HepG2 (cell line): ENCODE measurements around the gene EDN3. TPM values are rescaled to one million over a fixed set of nuclear protein-coding genes. Genes with fewer than 3 reads are reported as not detected.

Experiments
- ATAC-seq: fragments of 200-7000 bp; cut with Tn5 transposase; 3 replicates; pipeline ENCODE4 v1.9.1; 2020; ENCODE audit warnings: mild to moderate bottlenecking, moderate library complexity
- BruUV-seq: library from RNA; stranded (reverse); fragments of 400-500 nt; replicated peaks from 2 replicates; lab custom pipeline; 2021; lab: Mats Ljungman, UMichigan
- CTCF ChIA-PET: fragments of 300-600 bp; formaldehyde crosslinking; extraction: SDS; loops from one replicate; lab custom pipeline; 2021; ENCODE audit warnings: low total read pairs, inconsistent platforms, low intra/inter-chr PET ratio; lab: Yijun Ruan, JAX
- POLR2A ChIA-PET: fragments of 350-600 bp; sonication (Branson Sonifier 250); formaldehyde crosslinking; loops from one replicate; lab custom pipeline; 2020; ENCODE audit warnings: antibody characterized with exemption, inconsistent platforms; lab: Yijun Ruan, JAX
- DNase-seq: peaks from one replicate; pipeline ENCODE4 v3.0.0-alpha.2; 2015; ENCODE audit warnings: low spot score
- FAIRE-seq: peaks from 3 replicates; lab custom pipeline; 2011; peaks lifted over from hg19 to GRCh38; lab: Jason Lieb, UNC
- H2AFZ ChIP-seq: one replicate; pipeline ENCODE4 v1.6.1; 2011; ENCODE audit warnings: low read length, inconsistent platforms
- H3K27ac ChIP-seq: fragments of 300-600 bp; 3 replicates; pipeline ENCODE4 v1.8.0; 2011; ENCODE audit warnings: mixed run types, mild to moderate bottlenecking, mixed read lengths, low read length, inconsistent platforms; ENCODE audit not compliant: insufficient read depth; ENCODE audit errors: extremely low read length
- H3K27me3 ChIP-seq, 2 experiments: fragments of 200-600 bp in 1 of 2; 2 replicates in 1 of 2; 3 replicates in 1 of 2; pipeline versions ENCODE4 v1.6.0 to v1.8.0; 2011; ENCODE audit warnings: low read length in 2 of 2, mild to moderate bottlenecking in 2 of 2, moderate library complexity in 2 of 2, inconsistent platforms in 1 of 2; ENCODE audit not compliant: insufficient read depth in 2 of 2, control insufficient read depth in 1 of 2
- H3K36me3 ChIP-seq, 2 experiments: fragments of 200-600 bp in 1 of 2; replicated peaks in 1 of 2; 2 replicates in 1 of 2; 3 replicates in 1 of 2; pipeline versions ENCODE4 v1.5.1 to v1.8.0; 2011; ENCODE audit warnings: low read length in 2 of 2, inconsistent platforms in 1 of 2; ENCODE audit not compliant: insufficient read depth in 2 of 2, control insufficient read depth in 1 of 2
- H3K4me1 ChIP-seq: 2 replicates; pipeline ENCODE4 v1.5.1; 2012; ENCODE audit warnings: low read length, inconsistent platforms; ENCODE audit not compliant: insufficient read depth
- H3K4me2 ChIP-seq: 2 replicates; pipeline ENCODE4 v1.6.0; 2011; ENCODE audit warnings: low read depth, low read length, inconsistent platforms
- H3K4me3 ChIP-seq, 3 experiments: fragments of 200-600 bp in 1 of 3; sonication (generic), shearing (Covaris generic) in 1 of 3; replicated peaks in 1 of 3; 2 replicates each; pipeline ENCODE4 v1.5.1; 2011 to 2016; ENCODE audit warnings: low read length in 3 of 3, inconsistent platforms in 2 of 3, low read depth in 2 of 3, mild to moderate bottlenecking in 2 of 3, control low read depth in 1 of 3, mixed read lengths in 1 of 3; ENCODE audit not compliant: insufficient read depth in 1 of 3
- H3K79me2 ChIP-seq: one replicate; pipeline ENCODE4 v1.6.1; 2011; ENCODE audit warnings: low read length, inconsistent platforms; ENCODE audit not compliant: insufficient read depth
- H3K9ac ChIP-seq: 2 replicates; pipeline ENCODE4 v1.6.0; 2011; ENCODE audit warnings: mild to moderate bottlenecking, low read depth, low read length, inconsistent platforms; ENCODE audit not compliant: insufficient read depth
- H3K9me3 ChIP-seq: 2 replicates; pipeline ENCODE4 v1.5.1; 2012; ENCODE audit warnings: mild to moderate bottlenecking, low read length
- H4K20me1 ChIP-seq: 2 replicates; pipeline ENCODE4 v1.6.0; 2011; ENCODE audit warnings: inconsistent platforms, mild to moderate bottlenecking, low read length, moderate library complexity; ENCODE audit not compliant: insufficient read depth
- BRCA1 ChIP-seq: sonication (generic); formaldehyde crosslinking; IDR thresholded peaks from 2 replicates; pipeline ENCODE4 v1.4.0; 2020; ENCODE audit warnings: missing genetic modification reagents
- BRD4 ChIP-seq: sonication (generic); formaldehyde crosslinking; IDR thresholded peaks from 2 replicates; pipeline ENCODE4 v1.4.0; 2020; ENCODE audit warnings: missing genetic modification reagents
- LRRFIP1 ChIP-seq: sonication (generic); formaldehyde crosslinking; conservative IDR thresholded peaks from 2 replicates; pipeline ENCODE4 v1.4.0; 2020; ENCODE audit warnings: missing genetic modification reagents
- MBD4 ChIP-seq: IDR thresholded peaks from 2 replicates; pipeline ENCODE4 v1.6.1; 2012; ENCODE audit warnings: low read length, inconsistent platforms, borderline replicate concordance
- NFE2L2 ChIP-seq: fragments of 150-350 bp; IDR thresholded peaks from 2 replicates; pipeline ENCODE4 v1.6.1; 2014; ENCODE audit warnings: low read length
- ZKSCAN1 ChIP-seq: fragments of 150-350 bp; IDR thresholded peaks from 2 replicates; pipeline ENCODE4 v1.6.1; 2014; ENCODE audit warnings: low read length
- ZNF570 ChIP-seq: sonication (generic); formaldehyde crosslinking; IDR thresholded peaks from 2 replicates; pipeline ENCODE4 v1.4.0; 2020; ENCODE audit warnings: mild to moderate bottlenecking, missing genetic modification reagents, borderline replicate concordance
- ZNF660 ChIP-seq: sonication (generic); formaldehyde crosslinking; IDR thresholded peaks from 2 replicates; pipeline ENCODE4 v1.5.1; 2020; ENCODE audit warnings: mild to moderate bottlenecking, low read depth, missing genetic modification reagents, borderline replicate concordance
- WGBS: methylation state at CpG from one replicate; pipeline ENCODE4 v1.1.6; 2017; ENCODE audit warnings: low lambda C conversion rate; 5-methylcytosine and 5-hydroxymethylcytosine counted together
- in situ Hi-C: cut with HindIII; loops from 2 replicates; pipeline ENCODE4 v1.10.0; 2017; ENCODE audit warnings: low pct_unique_long_range_greater_than_20kb; ENCODE audit not compliant: extremely low pct_ligation_motif_present
- intact Hi-C: fragments of 100-400 bp; cut with micrococcal nuclease; formaldehyde crosslinking; loops from one replicate; pipeline ENCODE4 v1.10.0; 2022; ENCODE audit not compliant: unreplicated experiment
- polyA plus RNA-seq, 8 experiments: library from polyadenylated mRNA; depleted of rRNA in 3 of 8; stranded (reverse) in 7 of 8; unstranded in 1 of 8; fragments of >200 nt; fragmentation: Illumina TruSeq in 4 of 8; extraction: Trizol in 4 of 8; gene quantifications; 2 replicates each; pipeline versions ENCODE4 v1.2.1 to v1.2.3, GENCODE V29; 2011 to 2016; ENCODE audit warnings: low read depth in 4 of 8, missing spikeins in 1 of 8, mixed read lengths in 1 of 8; ENCODE audit not compliant: insufficient read depth in 1 of 8
- total RNA-seq, 5 experiments: library from RNA; depleted of rRNA; stranded (reverse); fragments of >200 nt; fragmentation: Illumina TruSeq; extraction: Trizol; gene quantifications; 2 replicates each; pipeline ENCODE4 v1.2.3, GENCODE V29; 2016; ENCODE audit warnings: low read depth in 1 of 5

The EDN3 gene
- total and polyA plus RNA-seq, 2 of the 13 experiments (the other 11 are each of a cell fraction or from before 2014, with no cell fraction given): not detected

DNA sequence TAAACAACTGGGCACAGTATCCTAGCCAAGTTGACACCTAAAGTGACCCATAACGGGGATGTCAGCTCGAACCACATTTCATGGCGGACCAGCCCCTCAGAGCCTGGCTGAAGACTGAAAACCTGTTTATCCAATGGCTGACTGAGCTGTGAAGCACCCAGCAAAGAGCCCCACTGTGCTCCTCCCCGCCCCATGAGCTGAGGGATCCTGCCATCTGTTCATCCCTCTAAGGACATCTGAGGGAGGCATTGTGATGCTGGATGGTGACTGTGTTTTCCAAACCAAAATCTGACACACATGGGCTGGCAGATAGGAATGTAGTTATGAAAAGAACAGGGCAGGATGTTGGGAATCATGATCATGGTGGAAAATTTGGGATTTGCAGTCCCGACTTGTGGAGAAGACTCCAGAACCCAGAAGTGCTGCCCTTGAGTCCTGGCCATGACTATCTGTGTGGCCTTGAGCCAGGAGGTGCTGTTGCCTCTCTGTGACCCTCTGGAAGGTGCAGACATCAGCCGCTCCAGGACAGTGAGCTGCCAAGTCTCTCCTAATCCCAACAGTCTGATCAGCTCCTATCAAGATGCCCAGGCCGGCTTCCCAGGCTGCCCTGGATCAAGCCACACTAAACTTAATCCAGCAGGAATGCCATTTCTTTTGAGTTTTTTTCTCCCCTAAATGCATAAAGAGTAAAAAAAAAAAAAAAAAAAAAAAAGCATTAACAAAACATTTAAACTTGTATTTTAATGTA, 5.7 kb downstream of the EDN3 start:
- no peak for DNase-seq
- ChIA-PET CTCF (no interaction called here), POLR2A (no interaction called here)
- no peak for FAIRE-seq
- no peak overlapping the region for H3K27ac ChIP-seq
- 12% methylated on average over 7 of the region's 7 CpGs for WGBS
- H2AFZ ChIP-seq: no peak overlapping the region
- in situ Hi-C loops (no loop called here), intact Hi-C loops (no loop called here)
- no peak overlapping the region for H3K9ac ChIP-seq
- H3K27me3 ChIP-seq: peaks cover 5 to 35% of the 10 kb centered on the region in 2 experiments; a peak in 4 of 5 replicates
- H3K9me3 ChIP-seq: no peaks in the 10 kb centered on the region
- H3K79me2 ChIP-seq: no peaks in the 10 kb centered on the region
- no peak overlapping the region for H3K4me2 ChIP-seq
- H4K20me1 ChIP-seq: no peaks in the 10 kb centered on the region
- no TSS peak for BruUV-seq
- H3K4me1 ChIP-seq: no peaks in the 10 kb centered on the region
- H3K4me3 ChIP-seq: no peak overlapping the region
- no peak for ATAC-seq
- TF ChIP-seq LRRFIP1 (no peak), ZNF570 (CRISPR knock-in tag) (no peak), MBD4 (no peak), ZNF660 (CRISPR knock-in tag) (no peak), NFE2L2 (no peak), BRCA1 (CRISPR knock-in tag) (no peak), BRD4 (CRISPR knock-in tag) (no peak), ZKSCAN1 (no peak)
- TF ChIP-seq, all 625 proteins: peak for 0
- no peaks in the 10 kb centered on the region for H3K36me3 ChIP-seq
